Measurements from ENCODE around the gene CYFIP2. TPM values are rescaled to one million over a fixed set of nuclear protein-coding genes. Genes with fewer than 3 reads are reported as not detected.

Gene CYFIP2
- total and polyA plus RNA-seq, 10 of the 15 experiments (the other 5 are each of a cell fraction or from before 2014, with no cell fraction given) = 43.4 to 173 (median 96.0) TPM

DNA sequence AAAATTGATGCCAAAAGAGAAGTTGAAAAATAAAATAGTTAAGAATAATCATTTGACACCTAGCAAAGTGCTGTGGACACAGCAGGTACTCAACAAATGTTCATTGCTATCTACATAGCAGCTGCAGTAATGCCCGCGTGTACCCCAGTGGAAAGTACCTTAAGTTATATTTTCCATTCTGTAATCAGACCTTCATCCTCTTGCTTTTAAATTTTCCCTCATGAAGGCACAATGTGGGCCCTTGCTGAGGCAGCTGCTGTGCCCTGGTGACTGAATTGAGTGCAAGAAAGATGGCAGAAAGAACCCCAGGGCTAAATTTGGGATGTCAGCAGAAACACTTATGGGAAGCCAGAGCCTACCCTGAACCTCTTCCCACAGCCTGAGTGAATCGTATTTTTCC lies 65.9 kb downstream of the CYFIP2 start (continued):
- TF ChIP-seq NKRF (conservative IDR thresholded peaks at IDR 0.05) (no peak), PML (IDR thresholded peaks at IDR 0.05; ENCODE audit: low read length) (no peak), SRF (IDR thresholded peaks at IDR 0.05; ENCODE audit: low read depth in 2 of 2, low read length in 2 of 2) (no peak), IRF4 (IDR thresholded peaks at IDR 0.05; ENCODE audit: low read depth, low read length) (no peak)

DNA sequence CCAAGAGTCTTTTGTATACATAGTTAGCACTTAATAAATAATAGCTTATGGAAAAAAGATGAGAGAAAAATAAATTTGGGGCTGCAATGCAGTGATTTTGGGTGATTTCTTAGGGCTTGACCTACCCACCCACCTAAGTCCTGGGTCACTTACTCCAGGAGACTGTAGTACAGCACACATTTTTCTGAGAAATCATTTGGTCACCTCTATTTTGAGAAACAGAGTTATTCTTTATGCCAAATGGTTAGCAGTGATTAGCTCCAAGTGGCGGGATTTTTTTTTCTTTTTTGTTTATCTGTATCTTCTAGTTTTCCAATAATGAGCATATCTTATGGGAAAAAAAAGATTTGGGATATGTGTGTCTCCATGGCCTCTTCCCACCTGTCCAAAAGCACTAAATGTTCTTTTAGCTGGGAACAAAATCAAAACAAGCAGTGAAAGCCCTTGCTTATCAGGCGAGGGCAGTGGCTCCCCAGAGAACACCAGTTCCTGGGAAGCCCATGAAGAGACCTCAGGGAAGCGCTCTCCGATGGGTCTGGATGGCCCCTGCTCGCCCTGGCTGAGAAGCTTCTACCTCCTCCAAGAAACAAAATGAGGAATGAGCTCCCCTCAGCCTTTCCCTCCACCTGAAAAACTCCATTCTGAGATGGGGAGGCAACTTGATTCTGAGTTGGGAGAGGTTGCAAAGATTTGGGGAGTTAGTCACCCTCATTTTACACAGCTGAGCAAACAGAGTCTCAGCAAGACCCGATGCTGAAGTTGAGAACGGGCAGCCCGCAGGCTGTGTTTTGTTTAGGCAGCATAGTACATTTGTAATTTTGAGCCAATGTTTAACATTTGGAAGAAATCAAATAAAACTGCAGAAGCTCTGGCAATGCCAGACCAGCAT lies 69.9 kb downstream of the CYFIP2 start:
- ATAC-seq = no peak
- BruUV-seq (replicated peaks) = no TSS peak
- no peaks in the 10 kb centered on the region for H3K4me1 ChIP-seq (ENCODE audit: control insufficient read depth, insufficient read depth, low read length)
- no peak overlapping the region for H3K4me3 ChIP-seq
- ChIA-PET RAD21 (ENCODE audit: unreplicated experiment) (interaction anchor here (0.6 to 1.6 kb wide), 2 partner anchors 252 to 407 kb away, joined by 3 to 6 read pairs; partner anchors contain the start of gene LSM11), POLR2A (no interaction called here), CTCF (interaction anchor here (0.6 to 4.9 kb wide), 7 partner anchors 8 to 187 kb away, joined by 3 to 19 read pairs (median 6); a partner anchor contains a TSS), SMC1A (ENCODE audit: uncharacterized antibody, unreplicated experiment) (interaction anchor here (1.0 to 1.5 kb wide), 5 partner anchors 10 to 1722 kb away, joined by 3 to 4 read pairs (median 3); no protein-coding TSS in a partner anchor)
- no peak overlapping the region for H2AFZ ChIP-seq (ENCODE audit: control insufficient read depth, low read depth, low read length)
- intact Hi-C loops (cut with micrococcal nuclease; ENCODE audit: unreplicated experiment) (no loop called here), in situ Hi-C loops (cut with MboI) (no loop called here)
- no peaks in the 10 kb centered on the region for H3K27me3 ChIP-seq (replicated peaks in 1 of 2; ENCODE audit: control insufficient read depth in 2 of 2, insufficient read depth in 2 of 2, low read length in 1 of 2)
- no peaks in the 10 kb centered on the region for H3K9me3 ChIP-seq (replicated peaks; ENCODE audit: control insufficient read depth, insufficient read depth, low read length)
- H3K79me2 ChIP-seq (ENCODE audit: control insufficient read depth, insufficient read depth, low read length) = no peaks in the 10 kb centered on the region
- DNase-seq (ENCODE audit: low read depth, low spot score) = no peak
- no peak for FAIRE-seq
- TF ChIP-seq ZZZ3 (IDR thresholded peaks at IDR 0.05; ENCODE audit: control insufficient read depth, insufficient read length, low read depth) = no peak
- no peak overlapping the region for H3K9ac ChIP-seq (ENCODE audit: control insufficient read depth, insufficient read depth, low read length)
- H3K27ac ChIP-seq (ENCODE audit: control insufficient read depth, insufficient read depth) = no peak overlapping the region
- H4K20me1 ChIP-seq (ENCODE audit: control insufficient read depth, insufficient read depth) = no peaks in the 10 kb centered on the region
- WGBS (ENCODE audit: insufficient coverage, insufficient replicate concordance, low lambda C conversion rate, missing lambda C conversion rate) = 95% methylated on average over 8 of the region's 8 CpGs
- no peak overlapping the region for H3K4me2 ChIP-seq (ENCODE audit: control insufficient read depth, insufficient read depth)
- H3K36me3 ChIP-seq (ENCODE audit: control insufficient read depth in 2 of 2, insufficient read depth in 2 of 2, low read length in 1 of 2) = peaks cover 15 to 54% of the 10 kb centered on the region in 2 experiments
